ENCODE results near the gene DDC.
A peak's percentile ranks its signal among the peaks of the same experiment; 100 is the strongest.
"Not testable (repeated sequence)": the region's sequence is repeated elsewhere in the genome, so short reads cannot be mapped to it uniquely, and the experiment has no call there.

DDC gene

DNA sequence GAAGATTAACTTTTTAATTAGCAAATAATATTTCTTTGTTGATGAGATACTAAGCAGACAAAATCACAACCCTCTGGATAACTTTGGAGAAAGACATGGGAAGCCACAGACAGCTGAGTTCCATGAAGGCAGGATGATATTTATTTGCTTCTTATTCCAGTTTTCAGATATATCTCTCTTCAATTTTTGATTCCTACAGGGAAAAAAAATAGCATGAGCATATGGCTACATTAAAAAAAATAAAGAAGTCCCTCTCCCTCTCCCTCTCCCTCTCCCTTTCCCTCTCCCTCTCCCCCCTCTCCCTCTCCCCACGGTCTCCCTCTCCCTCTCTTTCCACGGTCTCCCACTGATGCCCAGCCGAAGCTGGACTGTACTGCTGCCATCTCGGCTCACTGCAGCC, 106.6 kb downstream of the DDC start:
- DNase-seq (ENCODE audit: low read depth in 2 of 2): not testable (repeated sequence)

GRCh38 chr7:50456371-50457123, 108.7 kb downstream of the DDC start:
- no peak for DNase-seq (ENCODE audit: low read depth in 2 of 2)

DNA sequence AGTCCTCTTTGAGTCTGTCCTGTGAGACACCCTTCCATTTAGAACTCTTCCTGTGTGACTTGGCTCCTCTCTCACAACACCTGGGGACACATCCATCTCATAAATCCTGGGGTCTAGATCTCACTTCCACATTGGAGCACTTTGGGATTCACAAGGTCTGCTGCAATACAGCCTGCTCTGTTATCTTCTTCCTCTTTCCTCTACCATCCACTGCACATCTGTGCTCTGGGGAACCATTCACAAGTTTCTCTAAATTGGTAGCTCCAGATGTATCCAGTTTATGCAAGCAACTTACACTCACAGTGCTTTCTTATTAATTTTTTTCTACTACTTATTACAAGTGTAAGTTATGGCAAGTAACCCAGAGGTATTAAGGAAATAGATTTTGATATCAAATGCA, 109.5 kb downstream of the DDC start:
- DNase-seq (ENCODE audit: low read depth in 2 of 2): no peak

GRCh38 chr7:50454968-50455367, 110.2 kb downstream of the DDC start:
- DNase-seq (ENCODE audit: low read depth in 2 of 2): no peak

- no peak for DNase-seq (ENCODE audit: low read depth in 2 of 2)
Observed at GRCh38 chr7:50450590-50451032, 114.6 kb downstream of the DDC start.

- DNase-seq (ENCODE audit: low read depth in 2 of 2): peak; percentile 61 to 69
Observed at GRCh38 chr7:50449881-50450589, 115.2 kb downstream of the DDC start, which contains the start of gene FIGNL1. FIGNL1 (minus strand) TSS chr7:50450350; CDS start chr7:50447287, 3,063 bp downstream.

DNA sequence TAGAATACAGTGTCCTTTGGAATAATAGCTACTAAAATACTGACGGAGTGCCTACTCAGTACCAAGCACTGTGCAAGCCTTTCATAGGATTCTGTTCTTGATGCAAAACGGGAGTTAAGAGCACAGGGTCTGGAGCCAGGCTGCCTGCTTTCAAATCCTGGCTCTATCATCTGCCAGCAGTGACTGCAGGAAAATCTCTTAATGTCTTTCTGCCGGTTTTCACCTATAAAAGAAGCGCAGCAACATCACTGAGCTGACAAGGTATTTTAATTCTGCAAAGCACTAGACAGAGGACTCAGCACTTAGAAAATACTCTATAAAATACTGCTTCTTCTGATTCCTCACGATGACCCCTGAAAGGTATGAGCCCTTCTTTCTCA, 115.7 kb downstream of the DDC start:
- no peak for DNase-seq (ENCODE audit: low read depth in 2 of 2)

DNA sequence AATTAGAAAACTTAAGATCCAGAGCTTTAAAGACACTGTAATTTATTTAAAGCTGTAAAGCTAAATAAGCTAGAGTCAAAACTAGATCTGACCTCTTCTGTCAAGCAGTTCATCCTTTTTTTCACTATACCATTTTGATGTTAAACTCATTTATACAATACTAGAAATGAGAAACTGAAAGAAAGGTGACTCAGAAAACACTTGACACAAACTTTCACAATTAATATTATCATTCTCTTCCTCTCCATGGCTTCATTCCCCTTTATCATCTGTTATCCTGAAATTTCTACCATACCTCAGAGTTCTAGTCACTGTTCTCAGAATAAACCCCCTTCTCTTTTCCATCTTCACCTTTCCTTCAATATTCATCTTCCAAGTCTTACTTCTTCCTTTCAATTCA, 116.4 kb downstream of the DDC start:
- no peak for DNase-seq (ENCODE audit: low read depth in 2 of 2)

DNA sequence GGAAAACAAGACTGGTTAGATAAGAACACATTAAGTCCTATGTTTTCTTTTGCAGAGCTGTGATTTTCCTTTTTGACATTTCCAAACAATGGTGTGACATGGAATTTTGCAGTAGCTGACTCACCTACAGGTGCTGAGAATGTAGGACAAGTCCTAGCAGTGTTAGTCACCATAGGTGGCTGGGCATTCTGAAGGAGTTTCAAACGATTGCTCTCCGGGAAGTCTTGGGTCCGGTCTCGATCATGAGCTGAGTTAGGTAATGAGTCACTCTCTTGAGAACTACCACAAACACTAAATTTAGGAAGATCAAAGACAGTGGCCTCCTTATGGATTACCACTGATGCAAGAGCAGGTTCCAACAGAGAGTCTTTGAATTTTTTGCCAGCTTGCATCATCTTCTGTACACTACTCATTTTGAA, 118.7 kb downstream of the DDC start:
- no peak for DNase-seq (ENCODE audit: low read depth in 2 of 2)

DNA sequence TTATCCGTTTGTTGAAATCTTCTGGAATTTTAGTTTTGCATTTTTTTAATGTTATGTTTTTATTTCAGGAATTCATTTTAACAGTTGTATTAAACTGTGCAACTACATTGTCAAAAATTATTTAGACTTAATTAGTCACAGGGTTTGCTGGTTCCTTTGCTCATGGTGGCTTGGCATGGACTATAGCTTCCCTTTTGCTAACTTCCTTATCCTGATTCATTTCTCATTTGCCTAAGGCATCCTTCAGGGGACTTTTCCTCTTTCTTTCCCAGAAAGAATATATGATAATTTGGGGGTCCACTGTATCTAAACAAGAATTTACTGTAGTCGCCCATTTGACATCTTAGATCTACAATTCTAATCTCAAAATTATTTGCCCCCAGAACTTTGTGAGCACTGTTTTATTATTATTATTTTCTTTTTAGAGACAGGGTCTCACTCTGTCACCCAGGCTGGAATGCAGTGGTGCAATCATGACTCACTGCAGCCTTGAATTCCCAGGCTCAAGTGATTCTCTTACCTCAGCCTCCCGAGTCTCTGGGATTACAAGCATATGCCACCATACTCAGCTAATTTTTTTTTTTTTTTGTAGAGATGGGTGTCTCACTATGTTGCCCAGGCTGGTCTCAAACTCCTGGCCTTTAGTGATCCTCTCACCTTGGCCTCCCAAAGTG, 128.9 kb downstream of the DDC start:
- DNase-seq (ENCODE audit: low read depth in 2 of 2): no peak

DNA sequence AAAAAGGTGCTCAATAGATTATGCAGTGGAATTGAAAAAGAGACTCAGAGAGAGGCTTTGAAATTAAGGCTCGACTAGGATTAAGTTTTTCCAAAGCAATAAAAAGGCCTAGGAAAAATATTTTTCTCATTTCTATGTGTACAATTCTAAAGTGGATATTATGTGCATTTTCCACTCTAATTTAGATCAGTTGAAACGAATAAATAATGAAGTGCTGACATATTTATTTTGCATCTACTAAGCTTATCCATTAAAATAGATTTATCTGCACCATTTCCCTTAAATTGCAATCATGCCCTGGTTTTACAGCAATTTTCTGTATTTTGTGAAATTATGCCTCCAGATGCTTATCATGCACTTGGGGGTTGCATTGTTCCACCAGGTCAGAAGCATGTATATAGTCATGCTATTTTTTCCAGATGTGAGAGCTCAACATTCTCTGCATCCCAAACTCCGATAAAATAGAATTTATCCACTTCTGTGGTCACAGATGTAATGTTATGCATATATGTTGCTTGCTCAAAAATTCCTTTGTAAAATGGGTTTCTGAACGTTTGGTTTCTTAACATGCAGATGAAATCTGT, 133.4 kb downstream of the DDC start:
- DNase-seq (ENCODE audit: low read depth in 2 of 2): no peak

- DNase-seq (ENCODE audit: low read depth in 2 of 2): no peak
Observed at GRCh38 chr7:50431316-50431715, 133.9 kb downstream of the DDC start.

DNA sequence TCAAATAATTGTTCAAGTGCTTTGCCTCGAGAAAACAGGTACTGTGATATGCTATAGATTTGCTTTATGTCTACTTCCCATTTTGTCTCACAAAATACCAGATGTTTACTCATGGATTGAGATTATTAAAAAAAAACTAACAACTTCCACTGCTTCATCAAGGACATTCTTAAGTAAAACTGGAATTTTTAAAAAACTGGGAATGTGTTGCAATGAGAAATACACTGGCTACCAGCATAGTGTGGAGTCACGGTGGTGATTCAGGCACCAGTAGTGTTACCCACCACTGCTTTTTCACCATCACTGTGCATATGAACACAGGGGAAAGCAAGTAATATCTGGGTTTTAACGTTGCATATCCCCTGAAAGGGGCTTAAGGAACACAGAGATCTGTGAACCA, 136.3 kb downstream of the DDC start:
- DNase-seq (ENCODE audit: low read depth in 2 of 2): no peak

- no peak for DNase-seq (ENCODE audit: low read depth in 2 of 2)
Observed at GRCh38 chr7:50427518-50427917, 137.7 kb downstream of the DDC start.

DNA sequence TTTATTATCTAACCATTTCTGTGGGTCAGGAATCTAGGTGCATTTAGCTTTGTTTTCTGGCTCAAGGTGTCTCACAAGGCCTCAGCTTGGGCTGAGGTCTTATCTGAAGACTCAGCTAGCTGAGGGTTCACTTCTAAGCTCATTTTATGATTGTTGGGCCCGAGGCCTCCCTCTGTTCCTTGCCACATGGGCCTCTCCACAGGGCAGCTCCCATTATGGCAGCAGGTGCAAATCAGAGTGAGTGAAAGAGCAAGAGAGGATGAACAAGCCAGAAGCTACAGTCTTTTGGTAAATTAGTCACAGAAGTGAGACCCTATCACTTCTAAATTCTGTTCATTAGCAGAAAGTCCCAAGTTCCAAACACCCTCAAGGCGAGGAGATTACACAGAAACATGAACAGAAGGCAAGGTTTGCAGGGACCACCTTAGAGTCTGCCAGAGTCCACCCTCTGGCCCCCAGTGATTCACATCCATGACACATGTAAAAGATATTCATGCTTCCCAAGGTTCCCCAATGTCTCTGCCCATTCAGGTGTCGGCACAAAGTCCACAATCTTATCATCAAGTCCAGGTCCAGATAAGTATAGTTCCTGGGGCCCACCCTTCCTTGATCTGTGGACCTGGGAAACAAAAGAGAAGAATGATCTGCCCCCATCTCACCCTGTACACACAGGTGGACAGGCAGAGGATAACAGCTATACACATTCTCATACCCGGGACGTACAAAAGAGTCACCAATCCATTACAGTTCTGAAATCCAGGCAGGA, 138.7 kb downstream of the DDC start:
- no peak for DNase-seq (ENCODE audit: low read depth in 2 of 2)

GRCh38 chr7:50425318-50425717, 139.9 kb downstream of the DDC start:
- no peak for DNase-seq (ENCODE audit: low read depth in 2 of 2)

DNA sequence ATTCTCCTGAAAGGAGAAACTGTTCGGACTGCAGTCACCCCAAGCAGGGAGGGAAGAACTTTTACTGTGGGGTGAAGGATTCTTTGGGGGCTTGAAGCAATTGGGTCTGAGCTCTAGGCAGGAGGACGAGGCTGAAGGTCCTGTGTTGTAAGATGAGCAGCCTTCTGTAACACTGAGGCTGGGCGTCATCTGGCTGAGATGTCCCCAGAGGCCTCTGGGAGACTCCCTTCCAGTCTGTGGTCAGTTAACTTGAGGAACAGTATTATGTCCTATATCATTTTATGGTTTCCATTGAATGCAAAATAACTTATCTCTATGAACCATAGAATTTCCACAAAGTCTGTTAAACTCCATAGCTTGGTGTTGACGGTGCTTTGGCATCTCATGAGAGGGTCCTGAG, 141.3 kb downstream of the DDC start:
- no peak for DNase-seq (ENCODE audit: low read depth in 2 of 2)

DNA sequence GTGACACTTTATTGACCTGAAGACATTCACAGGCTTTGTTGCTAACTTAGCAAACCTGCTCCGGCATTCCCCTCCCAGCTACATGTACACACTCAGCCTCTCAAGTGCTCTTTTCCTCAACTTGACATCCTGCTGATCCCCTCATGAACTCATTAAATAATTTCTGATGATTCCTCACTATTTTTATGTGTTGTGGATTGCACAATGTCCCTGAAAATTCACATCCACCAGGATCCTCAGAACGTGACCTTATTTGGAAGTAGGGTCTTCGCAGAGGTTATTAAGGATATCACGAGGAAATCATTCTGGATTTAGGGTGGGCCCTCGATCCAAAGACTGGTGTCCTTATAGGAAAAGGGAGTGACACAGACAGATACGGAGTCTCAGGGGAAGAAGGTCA, 142.3 kb downstream of the DDC start:
- DNase-seq (ENCODE audit: low read depth in 2 of 2): no peak

DNA sequence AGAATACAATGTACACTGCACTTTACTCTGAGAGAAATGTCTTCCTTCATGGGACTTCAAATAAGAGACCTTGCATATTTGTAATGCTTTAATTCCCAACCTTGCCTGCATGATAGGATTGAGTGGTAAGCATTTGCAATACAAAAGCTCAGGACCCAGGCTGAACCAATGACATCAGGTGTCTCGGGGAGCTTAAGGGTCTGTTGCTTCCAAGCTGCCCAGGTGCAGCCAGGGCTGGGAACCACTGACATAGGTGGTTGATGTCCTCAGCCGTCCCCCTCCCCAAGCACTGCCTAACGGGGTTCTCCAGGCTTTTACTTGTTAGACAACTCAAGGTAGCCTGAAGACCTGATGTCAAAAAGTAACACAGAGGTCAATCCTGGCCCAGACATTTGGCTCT, 144.2 kb downstream of the DDC start:
- DNase-seq (ENCODE audit: low read depth in 2 of 2): no peak

DNA sequence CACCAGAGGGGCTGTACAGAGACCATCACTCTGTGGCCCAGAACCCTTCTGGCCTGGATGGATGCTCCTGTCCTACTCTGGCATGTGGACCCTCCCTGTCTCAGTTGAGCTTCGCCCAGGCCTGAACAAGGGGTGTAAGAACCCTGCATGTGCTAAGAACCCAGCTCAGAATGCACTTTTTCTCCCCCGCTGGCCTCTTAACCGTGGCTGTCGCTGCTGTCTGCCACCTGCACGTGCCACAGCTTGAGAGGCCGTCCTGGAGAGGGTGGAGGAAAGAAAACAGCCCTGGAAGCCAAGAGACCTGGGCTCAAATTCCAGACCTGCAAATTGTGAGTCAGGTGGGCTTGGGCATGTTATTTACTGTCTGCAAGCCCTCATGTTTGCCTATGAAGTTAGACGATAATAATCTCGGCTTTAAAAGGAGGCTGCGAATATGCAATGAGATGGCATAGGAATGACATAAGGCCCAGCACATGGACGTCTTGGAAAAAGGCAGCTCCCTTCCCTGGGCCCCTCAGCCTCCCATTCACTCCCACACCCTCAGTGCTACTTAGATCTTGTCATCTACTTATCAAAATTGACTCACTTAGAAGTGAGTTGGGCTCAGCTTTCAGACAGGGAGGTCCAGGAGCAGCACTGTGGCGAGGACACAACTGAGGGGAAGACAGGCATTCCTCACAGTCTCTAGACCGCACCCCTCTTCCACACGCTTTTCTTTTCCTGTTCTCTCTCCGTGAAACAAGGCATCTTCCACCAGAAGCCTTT, 146.5 kb downstream of the DDC start:
- DNase-seq (ENCODE audit: low read depth in 2 of 2): no peak

GRCh38 chr7:50418086-50418515, 147.1 kb downstream of the DDC start:
- DNase-seq (ENCODE audit: low read depth in 2 of 2): peak; percentile 41 to 59

Measured in activated CD8-positive, alpha-beta memory T cell treated with anti-CD3 and anti-CD28 coated beads for 4 hours (primary cell).